Activated naive CD4-positive, alpha-beta T cell (primary cell): ENCODE measurements around the gene RBFOX2.
"Not testable (repeated sequence)": the region's sequence is repeated elsewhere in the genome, so short reads cannot be mapped to it uniquely, and the experiment has no call there.

Source experiments
- DNase-seq, 4 experiments: peaks; one replicate each; lab custom pipeline; 2025; lab: John Stamatoyannopoulos, UW

The RBFOX2 gene

GRCh38 chr22:35736166-35736565, 292.5 kb downstream of the RBFOX2 start:
- DNase-seq, result no peak

DNA sequence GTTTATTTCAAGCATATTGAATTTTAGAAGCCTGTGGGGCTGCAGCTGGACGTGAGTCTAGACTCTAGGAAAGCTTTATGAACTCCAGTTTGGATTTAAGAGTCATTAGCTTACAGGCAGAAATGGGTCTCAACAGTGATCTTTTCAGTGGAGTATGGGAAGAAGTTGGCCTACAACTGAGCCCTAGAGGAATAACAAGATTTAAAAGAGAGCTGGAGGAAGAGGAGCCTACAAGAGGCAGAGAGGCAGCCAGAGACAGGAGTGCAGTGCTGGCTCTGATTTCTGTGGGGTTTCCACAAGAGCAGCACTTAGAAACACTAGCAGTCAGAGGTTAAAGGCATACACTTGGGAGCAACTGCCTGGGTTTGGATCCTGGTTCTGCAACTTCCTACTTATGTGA, 293.1 kb downstream of the RBFOX2 start:
- DNase-seq, result no peak

DNA sequence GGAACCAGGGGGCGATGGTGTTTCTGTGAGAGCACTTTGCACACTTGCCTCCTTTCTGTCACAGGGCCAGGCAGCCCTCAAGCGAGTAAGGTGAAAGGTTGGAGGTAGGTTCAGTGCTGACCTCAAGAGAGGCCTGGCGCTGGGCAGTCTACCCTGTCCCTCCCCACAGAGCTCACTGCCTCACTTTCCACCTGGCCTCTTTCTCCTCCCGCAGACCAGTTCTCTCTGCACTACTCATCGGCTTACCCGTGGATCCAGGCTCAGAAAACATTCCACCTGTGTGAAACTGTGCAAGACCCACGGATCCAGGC, 294.2 kb downstream of the RBFOX2 start:
- no peak for DNase-seq

GRCh38 chr22:35733791-35734516, 294.7 kb downstream of the RBFOX2 start:
- DNase-seq, result no peak

- DNase-seq, result no peak
These were observed 295.6 kb downstream of the RBFOX2 start for GRCh38 chr22:35733036-35733435.

DNA sequence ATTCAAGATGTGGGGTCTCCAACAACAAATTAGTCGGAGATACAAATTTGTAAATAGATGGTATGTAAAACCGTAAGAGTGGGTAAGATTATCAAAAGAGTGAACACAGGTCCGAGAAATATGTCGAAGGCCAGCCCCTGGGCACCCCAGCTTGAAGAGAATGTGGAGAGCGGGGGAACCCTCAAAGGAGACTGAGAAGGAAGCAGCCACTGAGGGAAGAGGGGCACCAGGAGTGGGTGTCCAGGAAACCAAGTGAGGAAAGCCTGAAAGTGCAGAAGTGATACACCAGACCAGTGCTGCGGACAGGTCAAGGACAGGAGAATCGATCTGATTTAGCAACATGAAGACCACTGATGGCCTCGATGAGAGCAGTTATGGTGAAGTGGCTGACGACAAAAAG, 296.5 kb downstream of the RBFOX2 start:
- no peak for DNase-seq

GRCh38 chr22:35731321-35731720, 297.3 kb downstream of the RBFOX2 start:
- no peak for DNase-seq

DNA sequence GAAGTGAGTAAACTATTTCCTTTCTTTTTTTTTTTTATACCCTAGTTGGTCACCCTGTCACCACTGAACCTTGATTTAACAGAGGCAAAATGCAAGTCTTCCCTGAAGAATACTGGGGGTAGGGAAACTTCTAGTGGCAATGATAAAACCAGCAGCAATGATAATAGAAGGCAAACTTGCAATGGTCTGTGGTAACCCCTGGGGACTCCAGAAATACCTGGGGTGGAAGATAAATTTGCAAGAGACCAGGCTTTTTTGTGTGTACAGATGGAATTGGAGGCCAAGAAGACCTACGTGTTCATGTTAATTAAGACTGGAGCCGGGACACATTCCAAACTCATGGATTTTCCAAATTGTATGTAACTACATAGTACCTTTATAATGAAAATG, 299.3 kb downstream of the RBFOX2 start:
- DNase-seq, result no peak

GRCh38 chr22:35728639-35729308, 299.9 kb downstream of the RBFOX2 start:
- DNase-seq, result no peak

DNA sequence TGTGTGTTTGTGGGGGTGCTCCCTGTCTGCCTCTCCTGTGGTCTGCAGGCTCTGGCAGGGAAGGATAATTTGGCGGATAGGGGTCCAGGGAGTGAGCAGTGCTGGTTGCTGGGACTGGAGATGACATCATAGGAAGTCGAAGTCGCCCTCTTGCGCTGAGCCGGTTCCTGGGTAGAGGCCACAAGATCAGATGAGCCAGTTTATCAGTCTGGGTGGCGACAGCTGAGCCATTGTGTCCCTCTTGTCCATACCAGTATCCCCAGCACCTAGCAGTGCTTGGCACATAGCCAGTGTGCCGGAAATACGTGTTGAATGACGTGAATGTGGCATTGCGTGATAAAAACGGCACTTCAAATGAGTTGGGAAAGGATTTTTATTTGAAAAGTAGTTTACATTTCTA, 301.2 kb downstream of the RBFOX2 start:
- no peak for DNase-seq

- DNase-seq, result no peak
These were observed 301.7 kb downstream of the RBFOX2 start for GRCh38 chr22:35726933-35727332.

DNA sequence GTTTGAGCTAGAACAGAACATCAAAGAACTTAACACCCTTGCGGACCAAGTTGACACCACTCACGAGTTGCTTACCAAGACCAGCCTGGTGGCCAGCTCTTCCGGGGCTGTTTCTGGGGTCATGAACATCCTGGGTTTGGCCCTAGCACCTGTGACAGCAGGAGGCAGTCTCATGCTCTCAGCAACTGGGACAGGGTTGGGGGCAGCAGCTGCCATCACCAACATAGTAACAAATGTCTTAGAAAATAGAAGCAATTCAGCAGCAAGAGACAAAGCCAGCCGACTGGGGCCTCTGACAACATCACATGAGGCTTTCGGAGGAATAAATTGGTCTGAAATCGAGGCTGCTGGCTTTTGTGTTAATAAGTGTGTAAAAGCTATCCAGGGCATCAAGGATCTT, 302.2 kb downstream of the RBFOX2 start:
- no peak for DNase-seq

- no peak for DNase-seq
These were observed 303.1 kb downstream of the RBFOX2 start for GRCh38 chr22:35725521-35725920.

GRCh38 chr22:35721960-35722359, 306.7 kb downstream of the RBFOX2 start:
- DNase-seq, result no peak

GRCh38 chr22:35719212-35719875, 309.3 kb downstream of the RBFOX2 start:
- DNase-seq, result no peak

GRCh38 chr22:35717572-35717971, 311.1 kb downstream of the RBFOX2 start, which contains the start of gene APOL5:
APOL5 (plus strand) TSS chr22:35717872; CDS start chr22:35717872, 0 bp downstream.
- no peak for DNase-seq

DNA sequence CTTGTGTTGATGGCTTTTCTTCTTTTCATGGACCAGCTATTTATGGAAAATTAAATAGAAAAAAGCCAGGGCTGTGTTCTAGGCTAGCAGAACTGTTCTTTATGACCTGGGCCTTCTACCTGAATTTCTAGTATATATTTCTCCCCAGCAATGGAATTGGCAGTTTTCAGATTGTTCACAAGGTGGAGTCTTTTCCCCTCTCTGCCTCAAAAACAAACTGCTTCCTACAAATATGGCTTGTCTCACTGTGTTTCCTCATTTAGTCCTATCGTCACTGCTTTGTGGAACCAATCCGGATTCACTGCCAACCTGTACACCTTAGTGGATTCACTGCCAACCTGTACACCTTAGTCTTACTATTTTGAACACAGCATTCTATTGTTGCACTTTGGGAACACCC, 316.0 kb downstream of the RBFOX2 start:
- no peak for DNase-seq

- no peak for DNase-seq
These were observed 317.3 kb downstream of the RBFOX2 start for GRCh38 chr22:35711336-35711735.

DNA sequence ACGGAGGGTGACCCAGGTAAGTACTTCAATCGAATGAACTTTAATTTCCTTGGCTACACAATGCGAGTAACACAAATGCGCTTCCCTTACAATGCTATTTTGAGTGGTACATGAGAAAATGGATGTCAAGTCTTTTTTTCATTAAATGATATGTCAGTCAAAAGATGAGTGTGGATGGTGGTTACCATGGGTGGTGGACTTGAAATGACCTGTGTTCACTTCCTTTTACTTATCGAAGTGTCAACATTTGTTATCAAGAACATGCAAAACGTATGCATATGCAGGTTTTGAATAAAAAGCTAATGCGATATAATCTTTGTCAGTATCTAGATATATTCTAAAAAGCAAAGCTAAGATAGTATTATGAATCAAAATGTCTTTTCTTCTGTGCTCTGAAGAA, 319.7 kb downstream of the RBFOX2 start:
- no peak for DNase-seq

- no peak for DNase-seq
These were observed 320.2 kb downstream of the RBFOX2 start for GRCh38 chr22:35708453-35708852.

- DNase-seq, result no peak
These were observed 323.5 kb downstream of the RBFOX2 start for GRCh38 chr22:35705141-35705540.

DNA sequence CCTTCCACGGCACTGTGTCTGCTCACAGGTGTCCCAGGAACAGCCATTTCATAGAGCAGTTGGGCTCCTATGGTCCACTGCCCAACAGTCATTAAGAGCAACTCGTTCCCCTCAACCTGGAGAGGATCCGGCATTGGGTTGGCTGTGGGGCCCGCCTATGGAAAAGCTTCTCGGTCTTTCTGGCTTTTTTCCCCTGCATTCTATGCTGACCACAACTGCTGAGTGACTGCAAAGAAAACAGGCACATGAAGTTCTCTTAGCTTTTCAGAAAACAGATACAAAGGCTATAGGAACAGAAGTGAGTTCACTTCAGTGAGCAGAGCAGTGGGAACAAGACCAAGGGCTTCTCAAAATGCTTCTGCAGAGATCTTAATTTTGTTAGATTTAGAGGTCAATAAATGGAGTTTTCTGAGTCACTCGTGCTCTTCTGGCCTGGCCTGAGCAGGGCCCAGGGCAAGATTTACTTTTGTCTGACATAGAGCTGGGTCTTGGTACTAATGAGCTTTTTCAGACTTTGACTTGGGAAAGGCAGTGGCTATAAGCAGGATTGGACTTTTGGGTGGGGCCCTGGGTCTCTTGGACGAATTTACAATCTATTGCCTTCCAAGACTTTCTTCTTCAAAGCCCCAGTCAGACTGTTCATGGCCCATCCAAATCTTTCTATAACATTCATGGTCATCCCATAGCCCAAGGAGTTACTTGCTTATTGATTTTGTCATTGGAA, 324.6 kb downstream of the RBFOX2 start:
- DNase-seq, result no peak

DNA sequence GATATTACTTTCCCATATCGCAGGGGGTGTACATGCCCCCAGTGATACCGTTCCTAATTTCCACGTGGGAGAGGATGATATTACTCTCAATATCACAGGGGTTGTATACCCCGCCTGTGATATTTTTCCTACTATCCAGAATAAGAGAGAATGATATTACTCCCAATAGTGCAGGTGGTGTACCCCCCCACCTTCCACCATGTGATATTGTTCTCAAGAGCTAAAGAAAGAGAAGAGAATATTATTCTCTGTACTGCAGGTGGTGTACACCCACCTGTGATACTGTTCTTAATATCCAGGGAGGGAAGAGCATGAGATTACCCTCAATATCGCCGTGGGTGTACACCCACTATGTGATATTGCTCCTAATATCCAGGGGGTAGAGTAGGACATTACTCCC, 328.8 kb downstream of the RBFOX2 start:
- DNase-seq, result not testable (repeated sequence)
